Pulmonary artery endothelial cell (primary cell): Measurements from ENCODE around the gene GANAB. TPM values are rescaled to one million over a fixed set of nuclear protein-coding genes. Genes with fewer than 3 reads are reported as not detected.

Source experiments
- total RNA-seq: library from RNA; depleted of rRNA; stranded (reverse); fragments of >200 nt; gene quantifications from 2 replicates; pipeline ENCODE4 v1.2.3, GENCODE V29; 2014

The GANAB gene
- total RNA-seq, 1 donor from 2014 or later, result 287 TPM

Other genes with a start within 250 kb of the GANAB start
- gene SCGB1A1, start 227.6 kb downstream of the GANAB start, total RNA-seq, result not detected in 2 replicates
- gene AHNAK, start 99.8 kb downstream of the GANAB start, total RNA-seq, result 479 and 591 TPM in 2 replicates
- gene EEF1G, start 72.7 kb downstream of the GANAB start, total RNA-seq, result 1,341 and 1,809 TPM in 2 replicates
- 7.7 and 9.6 TPM in 2 replicates for gene TUT1, start 55.1 kb downstream of the GANAB start, total RNA-seq
- gene MTA2, start 44.7 kb downstream of the GANAB start, total RNA-seq, result 262 and 269 TPM in 2 replicates
- 32.1 and 34.8 TPM in 2 replicates for gene EML3, start 33.8 kb downstream of the GANAB start, total RNA-seq
- gene ROM1, start 33.4 kb downstream of the GANAB start, total RNA-seq, result 6.1 and 11.1 TPM in 2 replicates
- gene B3GAT3, start 24.6 kb downstream of the GANAB start, total RNA-seq, result 17.0 and 19.3 TPM in 2 replicates
- gene INTS5, start 6.7 kb upstream of the GANAB start, total RNA-seq, result 25.5 and 26.2 TPM in 2 replicates
- 40.5 and 49.2 TPM in 2 replicates for gene C11orf98, start 18.6 kb upstream of the GANAB start, total RNA-seq
- gene CSKMT, start 18.7 kb upstream of the GANAB start, total RNA-seq, result 7.5 TPM in 2 replicates
- 10.0 and 13.0 TPM in 2 replicates for gene UQCC3, start 25.1 kb upstream of the GANAB start, total RNA-seq
- 2.3 and 3.3 TPM in 2 replicates for gene LBHD1, start 25.7 kb upstream of the GANAB start, total RNA-seq
- gene UBXN1, start 32.5 kb upstream of the GANAB start, total RNA-seq, result 153 and 182 TPM in 2 replicates
- under 0.01 and 0.04 TPM in 2 replicates for gene LRRN4CL, start 42.9 kb upstream of the GANAB start, total RNA-seq
- 18.8 and 20.9 TPM in 2 replicates for gene BSCL2, start 60.8 kb upstream of the GANAB start, total RNA-seq
- not detected in 2 replicates for gene GNG3, start 61.1 kb upstream of the GANAB start, total RNA-seq
- 11.6 and 14.2 TPM in 2 replicates for gene HNRNPUL2, start 80.8 kb upstream of the GANAB start, total RNA-seq
- gene TTC9C, start 81.9 kb upstream of the GANAB start, total RNA-seq, result 32.8 and 34.2 TPM in 2 replicates
- gene ZBTB3, start 107.5 kb upstream of the GANAB start, total RNA-seq, result 8.7 and 12.1 TPM in 2 replicates
- gene POLR2G, start 115.0 kb upstream of the GANAB start, total RNA-seq, result 58.6 and 85.9 TPM in 2 replicates
- 20.3 and 29.1 TPM in 2 replicates for gene TAF6L, start 124.8 kb upstream of the GANAB start, total RNA-seq
- gene TMEM179B, start 140.8 kb upstream of the GANAB start, total RNA-seq, result 25.2 and 30.3 TPM in 2 replicates
- 12.5 and 14.1 TPM in 2 replicates for gene TMEM223, start 145.4 kb upstream of the GANAB start, total RNA-seq
- 14.8 and 38.9 TPM in 2 replicates for gene NXF1, start 158.8 kb upstream of the GANAB start, total RNA-seq
- gene STX5, start 185.4 kb upstream of the GANAB start, total RNA-seq, result 35.9 and 39.6 TPM in 2 replicates
- 0.26 TPM in 1 of 2 replicates, not detected in the other for gene TEX54, start 186.2 kb upstream of the GANAB start, total RNA-seq
- gene WDR74, start 193.0 kb upstream of the GANAB start, total RNA-seq, result 71.1 and 71.2 TPM in 2 replicates
- 140 and 175 TPM in 2 replicates for gene SLC3A2, start 234.3 kb upstream of the GANAB start, total RNA-seq